Measurements from ENCODE around the gene WWOX.

GRCh38 chr16:78956859-78957258 lies 857.4 kb downstream of the WWOX start:
- TF ChIP-seq CTCF (IDR thresholded peaks at IDR 0.05), result no peak
- TF ChIP-seq EP300 (IDR thresholded peaks at IDR 0.05), result no peak
- no peak for TF ChIP-seq POLR2A (IDR thresholded peaks at IDR 0.05)
